CD4-positive, alpha-beta T cell treated with Interleukin-6 for 4 hours (primary cell): Measurements from ENCODE around the gene SLC25A26.

Experiments used
- DNase-seq: peaks from one replicate; pipeline ENCODE4 v3.0.0-alpha.2; 2020; ENCODE audit warnings: mixed read lengths

Gene SLC25A26

DNA sequence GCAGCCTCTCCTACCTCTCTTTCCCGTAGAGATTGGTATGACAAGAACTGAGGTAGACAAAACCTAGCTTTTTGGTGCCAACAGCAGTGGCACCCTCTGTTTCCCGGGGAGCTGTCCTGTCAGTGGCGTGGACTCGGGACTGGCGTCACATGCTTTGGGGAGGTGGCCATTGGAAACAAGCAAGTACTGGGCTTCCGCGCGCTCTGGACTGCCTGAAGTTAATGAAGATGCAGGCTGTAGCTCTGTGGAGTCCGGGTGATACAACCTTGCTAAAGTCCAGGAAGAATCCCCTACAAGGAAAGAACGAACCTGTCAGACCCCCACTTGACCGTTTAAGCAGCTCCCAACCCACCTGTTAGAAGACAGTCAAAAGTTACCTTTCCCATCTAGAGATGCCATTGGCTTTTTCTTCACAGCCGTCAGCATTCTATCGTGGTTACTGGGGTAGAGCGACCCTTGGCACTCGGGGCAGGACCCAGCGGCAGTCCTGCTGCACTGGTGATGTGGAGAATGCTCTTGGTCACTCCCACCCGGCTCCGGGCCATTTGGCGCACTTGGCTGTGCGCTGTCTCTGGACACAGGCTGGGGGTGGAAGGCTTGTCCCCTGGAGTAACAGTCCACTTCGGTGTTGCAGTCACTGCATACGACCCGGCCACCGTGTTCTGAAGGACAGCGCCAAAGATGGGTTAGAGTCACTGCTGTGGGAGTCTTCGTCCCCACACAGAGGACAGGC lies 159.6 kb downstream of the SLC25A26 start:
- no peak for DNase-seq

DNA sequence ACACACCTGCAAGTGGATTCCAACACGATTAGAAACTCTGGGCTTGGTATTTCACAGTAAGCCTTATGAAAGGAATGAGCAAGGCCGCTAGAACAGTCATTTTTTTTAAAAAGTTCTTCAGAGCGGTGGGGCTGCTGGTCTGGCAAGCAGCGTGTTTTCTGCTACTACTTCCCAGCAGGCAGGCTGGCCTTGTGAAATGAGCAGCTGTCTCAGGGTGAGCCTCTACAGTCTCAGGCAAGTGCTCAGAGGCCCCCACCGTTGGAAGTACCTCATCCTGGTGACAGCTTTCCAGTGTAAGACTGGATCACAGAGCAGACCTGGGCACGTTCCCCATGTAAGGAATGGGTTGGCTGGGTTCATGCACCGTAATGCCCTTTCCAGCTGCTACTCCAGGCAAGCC lies 160.8 kb downstream of the SLC25A26 start:
- no peak for DNase-seq

DNA sequence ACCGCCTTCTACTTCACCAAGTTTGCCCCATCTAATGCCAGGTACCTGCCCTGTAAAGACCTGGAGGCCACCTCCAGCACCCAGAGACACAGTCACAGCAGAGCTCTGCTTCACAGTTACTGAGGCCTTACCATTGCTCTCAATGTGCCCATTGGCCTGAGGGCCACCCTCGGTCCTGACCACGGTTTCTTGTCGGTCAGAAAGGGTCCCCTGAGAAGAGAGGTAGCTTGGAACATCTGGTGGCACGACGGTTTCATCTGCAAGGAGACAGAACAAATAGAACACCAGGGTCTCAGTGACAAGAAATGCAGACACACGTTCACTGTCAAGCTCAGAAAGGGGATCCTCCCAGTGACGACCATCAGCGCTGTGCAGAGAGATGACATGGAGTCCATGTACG lies 161.3 kb downstream of the SLC25A26 start:
- no peak for DNase-seq

DNA sequence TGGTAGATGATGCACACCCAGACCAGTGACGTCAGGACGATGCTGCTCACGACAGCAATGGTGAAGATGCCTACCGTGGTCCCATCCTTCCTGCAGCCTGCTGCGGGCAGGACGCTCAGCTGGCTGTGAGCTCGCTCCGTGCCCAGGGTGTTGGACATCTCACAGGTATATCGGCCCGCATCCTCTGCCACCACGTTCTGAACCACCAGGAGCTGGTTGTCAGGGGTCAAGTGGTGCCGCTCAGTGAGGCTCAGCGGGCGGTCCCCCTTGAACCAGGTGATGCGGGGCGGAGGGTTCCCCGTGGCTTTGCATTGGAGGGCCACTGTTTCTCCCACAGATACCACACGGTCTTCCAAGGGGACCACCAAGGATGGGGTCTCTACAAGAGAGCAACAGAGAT lies 162.2 kb downstream of the SLC25A26 start:
- no peak for DNase-seq

DNA sequence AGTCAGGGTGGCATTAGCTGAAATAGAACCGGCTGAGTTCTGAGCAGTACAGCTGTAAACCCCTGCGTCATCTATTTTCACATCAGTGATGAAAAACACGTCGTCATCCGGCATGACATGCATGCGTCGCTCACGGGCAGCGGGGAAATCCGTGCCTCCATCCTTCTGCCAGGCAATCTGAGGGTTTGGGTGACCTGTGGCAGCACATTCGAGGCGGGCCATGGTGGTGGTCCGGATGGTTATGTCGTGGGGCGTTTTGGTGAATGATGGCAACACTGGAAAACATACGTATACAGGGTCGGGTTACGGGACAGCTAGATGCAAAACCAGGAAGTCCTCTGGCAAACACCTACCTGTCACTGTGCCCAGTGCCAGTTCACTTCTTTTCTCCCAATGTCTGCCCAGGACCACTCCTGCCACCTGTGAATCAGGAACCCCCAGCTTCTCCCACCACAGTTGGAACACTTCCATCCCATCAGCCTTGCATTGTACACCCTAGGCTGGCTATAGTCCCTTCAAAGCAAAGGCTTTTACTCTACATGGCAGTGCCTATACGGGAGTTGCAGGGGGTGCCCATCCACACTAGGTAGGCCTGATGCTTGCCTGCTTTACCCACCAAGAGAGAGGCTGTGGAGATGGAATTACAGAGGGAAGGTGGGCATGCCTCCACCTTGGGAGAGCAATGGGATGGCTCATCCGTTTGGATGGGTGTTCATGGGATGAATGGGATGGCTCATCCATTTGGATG lies 163.4 kb downstream of the SLC25A26 start:
- DNase-seq: no peak

DNA sequence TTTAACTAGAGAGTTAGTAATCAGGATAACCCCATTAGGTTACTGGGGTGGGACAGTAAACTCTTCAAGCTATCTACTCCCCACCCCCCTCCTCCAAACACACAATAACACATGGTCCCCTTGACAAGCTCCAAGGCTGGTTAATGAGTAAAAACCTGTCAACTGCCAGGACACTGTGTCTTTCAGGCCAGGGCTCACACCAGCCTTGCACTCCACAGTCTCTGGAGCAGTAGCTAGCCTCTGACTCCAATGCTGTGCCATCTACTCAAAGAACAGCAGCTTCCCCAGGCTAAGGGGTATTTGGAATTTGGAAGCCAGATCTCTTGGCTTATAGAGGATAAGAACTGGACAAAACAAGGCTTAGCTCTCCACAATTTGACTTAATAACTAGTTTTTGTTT lies 164.3 kb downstream of the SLC25A26 start:
- DNase-seq: no peak

DNA sequence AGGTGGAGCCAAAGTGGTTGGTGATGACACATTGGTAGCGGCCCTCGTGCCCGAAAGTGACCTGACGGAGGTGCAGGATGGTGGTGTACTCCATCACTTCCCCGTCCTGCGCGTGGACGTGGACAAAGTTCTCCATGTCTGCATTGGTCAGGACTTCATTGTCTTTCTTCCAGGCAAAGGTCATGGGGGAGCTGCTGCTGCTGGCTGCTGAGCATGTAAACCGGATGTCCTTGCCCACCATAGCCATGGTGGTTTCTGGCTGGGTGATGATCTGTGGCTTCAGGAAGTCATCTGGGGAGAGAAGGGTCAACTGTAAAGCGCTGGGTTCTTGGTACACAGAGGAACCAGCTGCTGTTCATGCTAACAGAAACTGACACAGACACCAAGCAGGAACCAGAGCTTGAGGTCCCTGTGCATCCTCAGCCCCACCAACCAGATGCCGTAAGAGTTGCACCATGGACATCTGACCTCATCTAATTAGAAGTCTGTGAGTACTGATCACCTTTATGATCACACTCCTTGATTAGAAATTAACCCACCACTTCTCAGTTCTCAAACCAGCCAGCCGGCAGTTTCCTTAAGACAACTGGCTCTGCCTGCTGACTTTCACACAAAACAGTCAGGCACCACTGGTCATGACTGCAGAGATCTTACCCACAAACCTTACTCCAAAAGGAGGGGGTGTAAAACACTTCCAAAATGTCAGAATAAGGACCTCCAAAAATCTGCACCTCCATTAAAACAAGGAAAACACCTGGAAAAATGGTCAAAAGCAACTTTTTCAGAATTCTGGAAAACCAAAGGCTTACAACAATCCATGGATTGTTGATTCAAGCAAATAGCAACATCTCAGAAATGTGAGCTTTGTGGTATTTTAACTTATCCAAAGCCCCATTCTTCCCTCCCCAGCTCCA lies 165.5 kb downstream of the SLC25A26 start:
- no peak for DNase-seq

DNA sequence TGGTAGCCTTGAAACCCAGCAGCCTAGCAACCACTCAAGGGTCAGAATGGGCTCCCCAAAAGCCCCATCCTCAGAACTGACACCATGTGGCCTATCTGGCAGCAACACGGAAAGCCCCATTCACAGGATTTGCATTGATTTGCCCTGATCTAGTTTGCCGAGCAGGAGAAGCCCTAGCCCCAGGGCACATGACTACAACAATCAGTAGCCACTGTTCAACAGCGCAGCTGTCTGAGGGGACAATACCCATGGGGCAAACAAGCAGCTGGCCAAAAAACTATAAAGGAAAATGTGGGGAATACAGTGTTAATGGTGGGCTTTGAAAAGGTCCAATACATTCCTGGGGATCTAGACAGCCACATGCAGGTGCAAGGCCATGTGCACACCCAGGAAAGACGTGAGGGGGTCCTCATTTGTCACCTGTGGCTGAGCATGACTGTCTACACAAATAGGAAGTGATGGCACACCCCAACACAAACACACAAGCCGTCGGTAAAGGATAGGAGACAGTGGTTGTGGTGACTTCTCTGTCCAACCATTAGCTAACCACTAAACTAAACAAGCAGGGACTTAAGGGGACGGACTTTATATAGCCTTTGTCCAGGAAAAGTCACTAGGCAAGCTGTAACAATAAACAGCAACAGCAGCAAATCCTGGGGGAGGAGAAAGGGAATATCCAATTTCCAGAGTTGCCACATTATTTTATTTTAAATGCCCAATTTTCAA lies 166.3 kb downstream of the SLC25A26 start:
- no peak for DNase-seq

DNA sequence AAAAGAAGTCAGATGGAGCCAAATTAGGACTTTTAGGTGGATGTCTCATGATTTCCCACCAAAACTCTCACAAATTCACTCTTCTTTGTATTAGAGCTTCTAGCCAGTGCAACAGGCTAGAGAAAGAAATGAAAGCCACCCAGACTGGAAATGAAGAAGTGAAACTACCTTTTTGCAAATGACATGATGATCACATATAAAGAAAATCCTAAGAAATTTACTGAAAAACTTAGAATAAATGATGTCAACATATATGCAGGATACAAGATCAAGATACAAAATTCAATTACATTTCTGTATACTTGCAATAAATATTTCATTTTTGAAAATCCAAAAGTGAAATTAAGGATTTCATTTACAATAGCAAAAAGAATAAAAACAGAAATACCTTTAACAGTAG lies 169.2 kb downstream of the SLC25A26 start:
- no peak for DNase-seq

DNA sequence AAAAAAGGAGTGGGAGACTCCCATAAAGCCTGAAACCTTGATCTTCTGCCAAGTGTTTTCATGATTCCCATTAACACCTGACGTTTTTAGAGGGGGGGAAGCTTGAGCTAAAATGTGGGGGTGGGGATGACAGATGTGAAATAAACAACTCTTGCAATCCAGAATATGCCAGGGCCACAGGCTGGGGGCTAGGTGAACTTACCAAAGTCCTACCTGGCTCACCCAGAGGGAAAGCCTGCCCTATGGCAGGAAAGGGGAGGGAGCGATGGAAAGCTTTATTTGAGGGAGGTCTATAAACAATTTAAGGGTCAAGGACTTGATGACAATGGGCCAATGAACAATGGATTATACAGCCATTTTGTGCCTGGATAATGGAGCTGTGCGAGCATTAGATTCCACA lies 171.7 kb downstream of the SLC25A26 start:
- DNase-seq: no peak

DNA sequence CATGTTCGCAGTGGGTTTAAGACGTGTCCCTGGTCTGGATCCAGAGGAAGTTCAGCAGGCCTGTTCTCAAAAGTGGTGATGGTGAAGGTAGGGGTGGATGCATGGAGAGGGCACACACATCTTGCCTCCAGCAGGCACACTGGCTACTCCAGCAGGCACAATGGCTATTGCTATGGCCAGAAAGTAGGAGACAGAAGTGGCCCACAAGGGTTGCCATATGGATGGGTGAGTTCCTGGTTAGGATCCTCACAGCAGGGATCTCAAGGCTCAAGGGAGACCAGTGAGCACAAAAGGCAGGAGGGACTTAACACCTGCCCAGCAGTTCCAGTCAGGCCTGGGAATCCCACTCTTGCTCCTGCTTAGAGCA lies 172.1 kb downstream of the SLC25A26 start:
- DNase-seq: no peak

DNA sequence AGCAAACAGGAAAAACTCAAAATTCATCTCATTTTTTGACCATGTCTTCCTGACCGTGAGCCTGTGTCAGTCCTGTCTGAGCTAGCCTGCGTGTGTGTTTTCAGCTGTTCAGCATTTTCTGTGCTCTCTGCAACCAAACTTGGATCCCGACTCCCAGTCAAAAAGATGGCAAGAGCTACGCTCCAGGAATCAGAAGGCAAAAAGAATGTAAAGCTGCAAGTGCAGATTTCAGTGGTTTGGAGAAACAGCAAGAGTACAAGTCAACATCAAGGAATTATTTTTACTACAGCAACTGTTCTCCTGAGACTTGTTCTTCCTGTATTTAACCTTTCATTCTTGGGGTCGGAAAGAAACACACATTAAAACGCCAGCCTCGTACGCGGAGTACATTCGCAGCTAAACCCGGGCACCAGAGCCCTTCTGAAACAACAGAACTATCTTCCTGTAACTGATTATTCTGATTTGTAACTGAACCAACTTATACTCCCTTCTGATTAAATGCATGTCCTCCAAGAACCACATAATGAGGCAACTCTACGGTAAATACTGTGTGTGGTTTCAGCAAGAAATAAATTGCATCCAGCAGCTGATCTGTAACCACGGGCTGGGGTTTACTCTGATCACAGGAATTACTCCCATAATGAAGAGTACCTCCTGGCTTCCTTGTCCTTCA lies 172.7 kb downstream of the SLC25A26 start:
- DNase-seq: no peak

DNA sequence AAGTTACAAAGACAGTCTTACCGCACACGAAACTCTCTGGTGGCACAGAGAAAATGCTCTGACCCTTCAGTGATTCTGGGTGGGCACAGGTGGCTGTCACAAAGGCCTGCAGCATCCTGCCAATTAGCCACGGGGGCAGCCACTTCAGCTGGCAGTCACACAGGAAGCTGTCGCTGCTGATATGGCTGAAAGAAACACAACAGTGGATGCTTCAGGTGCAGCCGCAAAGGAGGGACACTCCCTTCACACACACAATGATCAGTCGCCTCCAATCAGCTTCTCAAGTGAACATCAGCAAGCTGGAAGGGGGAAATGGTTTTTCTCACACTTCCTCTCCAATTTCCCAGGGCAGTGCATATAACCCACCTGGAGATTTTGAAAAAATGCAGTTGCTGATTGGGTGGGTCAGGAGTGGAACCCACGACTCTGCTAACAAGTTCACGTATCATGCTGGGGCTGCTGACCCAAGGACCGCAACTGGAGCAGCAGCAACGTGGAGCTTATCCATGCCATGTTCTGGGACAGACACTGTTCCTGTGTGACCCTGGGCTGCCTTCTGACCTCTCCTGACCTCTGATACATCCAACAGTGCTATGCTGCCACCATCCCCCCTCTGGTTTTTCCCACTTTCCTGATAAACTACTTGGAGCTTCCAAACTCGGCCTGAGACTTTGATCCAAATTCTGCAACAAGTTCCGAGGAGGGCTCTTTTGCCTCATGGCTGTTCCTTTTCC lies 173.4 kb downstream of the SLC25A26 start:
- peak; percentile 69 for DNase-seq

DNA sequence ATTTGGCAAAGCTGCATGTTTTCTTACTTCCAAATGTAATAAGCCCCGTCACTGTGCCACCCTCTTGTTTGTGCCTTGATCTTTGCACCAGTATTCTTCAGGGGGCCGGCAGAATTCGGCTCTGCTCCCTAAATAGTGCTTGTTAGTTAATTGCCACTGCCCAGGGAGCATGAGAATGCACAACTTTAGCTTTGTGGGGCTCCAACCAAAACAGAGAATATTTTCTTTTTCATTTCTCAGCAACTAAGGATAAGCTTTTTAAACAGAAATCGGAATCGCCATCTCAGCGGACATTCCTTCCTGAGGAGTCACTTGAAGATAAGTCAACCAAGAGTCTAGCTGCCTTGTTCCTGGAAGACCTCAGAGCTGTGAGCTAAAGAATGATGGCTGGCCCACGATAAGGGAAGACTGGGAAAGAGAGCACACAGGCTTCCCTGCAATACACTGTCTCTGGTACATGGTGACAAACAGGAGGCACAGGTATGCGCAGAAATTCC lies 174.0 kb downstream of the SLC25A26 start:
- DNase-seq: no peak

DNA sequence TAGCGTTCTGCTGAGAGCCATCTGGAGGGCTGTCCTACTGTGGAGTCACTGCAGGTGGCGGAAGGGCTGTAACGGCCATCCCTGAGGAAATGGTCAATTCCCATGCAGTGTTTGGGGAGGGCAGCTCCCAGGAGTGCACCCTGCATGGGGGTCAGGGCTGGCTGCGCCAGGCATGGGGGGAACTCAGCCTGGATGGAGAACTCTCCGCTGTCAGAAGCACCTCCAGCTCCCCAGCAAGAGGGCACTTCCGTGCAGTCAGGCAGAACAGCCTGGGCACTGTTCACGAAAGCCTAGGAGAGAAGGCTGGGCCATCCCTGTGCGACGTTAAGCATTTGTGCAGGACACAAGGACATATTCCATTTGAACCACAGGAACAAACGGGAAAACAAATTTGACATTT lies 174.8 kb downstream of the SLC25A26 start:
- no peak for DNase-seq

DNA sequence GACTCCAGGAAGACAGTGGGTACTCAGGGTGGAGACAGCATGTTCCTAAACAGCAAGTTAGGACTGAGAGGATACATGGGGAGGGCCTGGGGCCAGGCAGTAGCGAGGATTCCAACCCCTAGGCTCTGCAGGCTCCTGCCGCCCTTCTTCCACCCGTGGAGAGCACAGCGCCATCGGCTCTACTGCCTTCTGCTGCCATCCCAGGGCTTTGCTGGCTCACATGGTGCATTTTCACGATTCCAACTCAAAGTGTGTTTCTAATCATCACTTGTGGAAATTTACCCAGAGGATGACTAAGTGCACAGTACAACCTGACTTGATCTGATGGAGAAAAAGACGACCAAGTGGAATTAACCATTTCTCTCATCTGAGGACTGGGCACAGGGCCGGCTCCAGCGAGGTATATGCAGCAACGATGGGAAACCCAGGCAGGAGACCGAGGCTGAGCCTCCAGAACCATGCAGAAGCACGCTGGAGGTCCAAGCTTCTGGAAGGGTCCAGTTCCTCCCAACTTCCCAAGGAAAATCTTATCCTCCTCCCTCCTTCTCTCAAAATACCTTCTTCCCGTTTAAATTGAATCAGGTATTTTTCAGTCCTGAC lies 175.5 kb downstream of the SLC25A26 start:
- DNase-seq: no peak

DNA sequence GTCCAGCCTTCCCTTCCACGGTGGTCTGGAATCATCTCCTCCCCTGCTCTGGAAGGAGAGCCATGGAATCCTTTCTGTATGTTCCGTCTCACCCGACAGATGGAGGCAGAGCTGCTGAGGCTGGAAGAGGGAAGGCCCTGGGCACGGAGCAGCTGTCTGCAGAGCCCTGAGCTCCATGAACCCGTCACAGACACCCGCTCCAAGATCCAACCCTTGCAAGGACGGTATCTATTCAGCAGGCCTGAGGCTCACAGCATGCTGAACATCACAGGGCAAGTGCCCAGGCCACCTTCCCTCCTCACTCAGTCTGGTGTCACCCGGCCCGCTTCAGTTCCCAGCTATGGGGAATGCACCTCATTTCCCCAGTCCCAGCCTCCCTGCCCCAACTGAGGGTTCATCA lies 176.1 kb downstream of the SLC25A26 start:
- DNase-seq: no peak

DNA sequence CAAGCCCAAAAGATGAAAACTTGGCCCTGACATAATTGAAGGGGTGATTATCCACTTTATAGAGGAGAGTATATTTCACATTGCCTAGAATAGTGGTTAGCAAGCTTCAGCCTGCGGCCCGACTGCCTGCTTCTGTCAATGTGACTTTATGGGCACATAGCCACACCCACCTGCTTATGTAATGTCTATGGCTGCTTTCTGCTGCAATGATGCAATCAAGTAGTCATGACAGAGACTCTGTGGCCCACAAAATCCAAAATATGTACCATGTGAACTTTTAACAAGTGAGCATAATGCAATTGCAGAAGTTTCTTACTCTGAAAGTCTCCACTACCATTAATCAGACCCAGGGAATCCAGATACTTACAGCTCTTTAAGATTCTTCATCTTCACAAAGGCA lies 176.9 kb downstream of the SLC25A26 start:
- no peak for DNase-seq

DNA sequence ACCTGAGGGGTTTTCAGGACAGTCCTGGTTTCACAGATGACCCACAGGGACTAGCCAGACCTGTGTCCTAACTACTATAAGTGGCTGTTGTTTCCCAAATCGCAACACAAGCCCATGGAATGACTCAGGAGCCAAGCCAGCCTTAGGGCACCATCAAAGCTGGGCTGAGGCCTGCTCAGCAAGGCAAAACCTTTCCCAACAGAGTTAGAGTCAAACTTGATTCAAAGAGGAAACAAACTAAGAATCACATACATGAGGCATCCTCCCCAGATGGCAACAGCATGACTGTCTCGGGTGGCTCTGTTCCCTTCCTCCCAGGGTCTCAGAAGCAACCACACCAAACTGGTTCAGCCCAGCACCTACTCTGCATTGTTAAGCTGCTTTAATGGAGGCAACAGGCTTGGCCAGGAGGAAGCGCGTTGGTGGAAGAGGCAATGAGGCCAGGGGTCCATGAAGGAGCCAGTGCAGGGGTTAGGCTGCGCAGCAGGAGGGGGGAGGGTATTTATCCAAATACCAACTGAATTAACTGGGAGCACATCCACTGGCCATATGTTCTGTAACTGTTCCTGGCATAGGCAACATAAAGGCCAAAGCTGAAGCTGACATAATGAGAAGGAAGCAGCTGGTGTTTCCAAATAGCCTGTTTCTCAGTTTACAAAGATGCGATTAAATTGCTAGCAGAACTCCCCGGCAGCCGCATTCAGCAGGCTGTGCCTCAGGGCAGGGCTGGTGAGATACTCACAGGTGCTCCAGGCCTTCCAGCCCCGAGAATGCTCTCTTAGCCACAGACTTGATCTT lies 177.6 kb downstream of the SLC25A26 start:
- DNase-seq: no peak
